OCI-LY3 (cell line): ENCODE data around the gene OBSCN.

Source experiments
- H2AFZ ChIP-seq: fragments of 200-600, 300-600 bp; shearing (Covaris generic); 2 replicates; pipeline ENCODE4 v1.6.0; 2014; ENCODE audit warnings: antibody characterized with exemption, low read depth, low read length
- H3K27ac ChIP-seq: fragments of 200-600, 300-600 bp; sonication (generic); 2 replicates; pipeline ENCODE4 v1.5.1; 2014; ENCODE audit warnings: mild to moderate bottlenecking, low read length, moderate library complexity, mixed read lengths
- H3K27me3 ChIP-seq: fragments of 200-600, 300-600 bp; sonication (generic); 2 replicates; pipeline ENCODE4 v1.6.1; 2014; ENCODE audit warnings: low read depth, low read length, mixed read lengths
- H3K36me3 ChIP-seq: fragments of 200-600, 300-600 bp; sonication (generic); replicated peaks from 2 replicates; pipeline ENCODE3; 2014; ENCODE audit warnings: low read depth, low read length, mixed read lengths
- H3K4me1 ChIP-seq: fragments of 300-600, 200-600 bp; sonication (generic); 2 replicates; pipeline ENCODE4 v1.6.1; 2014; ENCODE audit warnings: low read length, mixed read lengths
- H3K4me2 ChIP-seq: fragments of 200-600, 300-600 bp; sonication (generic); 2 replicates; pipeline ENCODE4 v1.6.1; 2014; ENCODE audit warnings: low read length, mixed read lengths
- H3K4me3 ChIP-seq: fragments of 300-600, 200-600 bp; sonication (generic); 2 replicates; pipeline ENCODE4 v1.5.1; 2014; ENCODE audit warnings: antibody characterized with exemption, mild to moderate bottlenecking, low read length, moderate library complexity
- H3K79me2 ChIP-seq: fragments of 300-600, 200-600 bp; shearing (Covaris generic); 2 replicates; pipeline ENCODE4 v1.6.1; 2014; ENCODE audit warnings: mild to moderate bottlenecking, low read length, mixed read lengths
- H3K9ac ChIP-seq: fragments of 300-600, 200-600 bp; shearing (Covaris generic); 2 replicates; pipeline ENCODE4 v1.6.0; 2014; ENCODE audit warnings: mild to moderate bottlenecking, low read length, moderate library complexity
- H3K9me3 ChIP-seq: fragments of 200-600, 300-600 bp; shearing (Covaris generic); 2 replicates; pipeline ENCODE4 v1.6.1; 2014; ENCODE audit warnings: low read length, mixed read lengths; ENCODE audit not compliant: insufficient read depth
- H4K20me1 ChIP-seq: fragments of 200-600, 300-600 bp; sonication (generic); 2 replicates; pipeline ENCODE4 v1.6.1; 2016; ENCODE audit warnings: low read length, mixed read lengths; ENCODE audit not compliant: insufficient read depth
- CTCF ChIP-seq: fragments of 200-600, 300-600 bp; sonication (generic); IDR thresholded peaks from 2 replicates; pipeline ENCODE4 v1.5.1; 2014; ENCODE audit warnings: antibody characterized with exemption, low read length, low read depth
- EZH2phosphoT487 ChIP-seq: fragments of 200-600 bp; shearing (Covaris generic); IDR thresholded peaks from 2 replicates; pipeline ENCODE4 v1.6.1; 2018; ENCODE audit warnings: antibody characterized with exemption, mixed run types, low read depth

OBSCN gene

GRCh38 chr1:228305721-228306152, 97.9 kb downstream of the OBSCN start:
- no peaks in the 10 kb centered on the region for H3K79me2 ChIP-seq
- TF ChIP-seq EZH2phosphoT487 = no peak
- TF ChIP-seq CTCF = no peak

GRCh38 chr1:228306275-228307217, 98.7 kb downstream of the OBSCN start:
- Histone ChIP-seq H3K9ac (no peak overlapping the region), H3K4me2 (no peak overlapping the region), H3K27me3 (no peaks in the 10 kb centered on the region; the same call in 1 of the 2 replicates), H3K36me3 (no peaks in the 10 kb centered on the region), H3K27ac (no peak overlapping the region), H3K9me3 (peaks cover 14% of the 10 kb centered on the region; the same call in 1 of the 2 replicates), H2AFZ (no peak overlapping the region), H3K4me3 (no peak overlapping the region), H4K20me1 (no peaks in the 10 kb centered on the region), H3K79me2 (no peaks in the 10 kb centered on the region), H3K4me1 (no peaks in the 10 kb centered on the region)
- no peak for TF ChIP-seq EZH2phosphoT487
- no peak for TF ChIP-seq CTCF

More at GRCh38 chr1:228305721-228306152, 97.9 kb downstream of the OBSCN start:
- no peaks in the 10 kb centered on the region; the same call in 1 of the 2 replicates for H3K27me3 ChIP-seq
- H2AFZ ChIP-seq = no peak overlapping the region
- H3K36me3 ChIP-seq = no peaks in the 10 kb centered on the region
- H3K27ac ChIP-seq = no peak overlapping the region
- no peaks in the 10 kb centered on the region for H4K20me1 ChIP-seq
- H3K4me1 ChIP-seq = no peaks in the 10 kb centered on the region
- no peak overlapping the region for H3K9ac ChIP-seq
- no peak overlapping the region for H3K4me3 ChIP-seq
- H3K4me2 ChIP-seq = no peak overlapping the region
- peaks cover 18% of the 10 kb centered on the region; the same call in 1 of the 2 replicates for H3K9me3 ChIP-seq

GRCh38 chr1:228307218-228308023, 99.6 kb downstream of the OBSCN start:
- Histone ChIP-seq H3K4me2 (no peak overlapping the region), H3K4me3 (no peak overlapping the region), H3K36me3 (no peaks in the 10 kb centered on the region), H3K27me3 (no peaks in the 10 kb centered on the region; the same call in 1 of the 2 replicates), H3K4me1 (no peaks in the 10 kb centered on the region), H3K9ac (no peak overlapping the region), H3K9me3 (peaks cover 5% of the 10 kb centered on the region; the same call in 1 of the 2 replicates), H3K27ac (no peak overlapping the region), H3K79me2 (no peaks in the 10 kb centered on the region), H4K20me1 (no peaks in the 10 kb centered on the region), H2AFZ (no peak overlapping the region)
- no peak for TF ChIP-seq CTCF
- TF ChIP-seq EZH2phosphoT487 = no peak
